OCI-LY3 (cell line): ENCODE measurements around the gene SYCN.

Experiments
- H2AFZ ChIP-seq: fragments of 200-600, 300-600 bp; shearing (Covaris generic); 2 replicates; pipeline ENCODE4 v1.6.0; 2014; ENCODE audit warnings: antibody characterized with exemption, low read depth, low read length
- H3K27ac ChIP-seq: fragments of 200-600, 300-600 bp; sonication (generic); 2 replicates; pipeline ENCODE4 v1.5.1; 2014; ENCODE audit warnings: mild to moderate bottlenecking, low read length, moderate library complexity, mixed read lengths
- H3K27me3 ChIP-seq: fragments of 200-600, 300-600 bp; sonication (generic); 2 replicates; pipeline ENCODE4 v1.6.1; 2014; ENCODE audit warnings: low read depth, low read length, mixed read lengths
- H3K36me3 ChIP-seq: fragments of 200-600, 300-600 bp; sonication (generic); replicated peaks from 2 replicates; pipeline ENCODE3; 2014; ENCODE audit warnings: low read depth, low read length, mixed read lengths
- H3K4me1 ChIP-seq: fragments of 300-600, 200-600 bp; sonication (generic); 2 replicates; pipeline ENCODE4 v1.6.1; 2014; ENCODE audit warnings: low read length, mixed read lengths
- H3K4me2 ChIP-seq: fragments of 200-600, 300-600 bp; sonication (generic); 2 replicates; pipeline ENCODE4 v1.6.1; 2014; ENCODE audit warnings: low read length, mixed read lengths
- H3K4me3 ChIP-seq: fragments of 300-600, 200-600 bp; sonication (generic); 2 replicates; pipeline ENCODE4 v1.5.1; 2014; ENCODE audit warnings: antibody characterized with exemption, mild to moderate bottlenecking, low read length, moderate library complexity
- H3K79me2 ChIP-seq: fragments of 300-600, 200-600 bp; shearing (Covaris generic); 2 replicates; pipeline ENCODE4 v1.6.1; 2014; ENCODE audit warnings: mild to moderate bottlenecking, low read length, mixed read lengths
- H3K9ac ChIP-seq: fragments of 300-600, 200-600 bp; shearing (Covaris generic); 2 replicates; pipeline ENCODE4 v1.6.0; 2014; ENCODE audit warnings: mild to moderate bottlenecking, low read length, moderate library complexity
- H3K9me3 ChIP-seq: fragments of 200-600, 300-600 bp; shearing (Covaris generic); 2 replicates; pipeline ENCODE4 v1.6.1; 2014; ENCODE audit warnings: low read length, mixed read lengths; ENCODE audit not compliant: insufficient read depth
- H4K20me1 ChIP-seq: fragments of 200-600, 300-600 bp; sonication (generic); 2 replicates; pipeline ENCODE4 v1.6.1; 2016; ENCODE audit warnings: low read length, mixed read lengths; ENCODE audit not compliant: insufficient read depth
- EZH2phosphoT487 ChIP-seq: fragments of 200-600 bp; shearing (Covaris generic); IDR thresholded peaks from 2 replicates; pipeline ENCODE4 v1.6.1; 2018; ENCODE audit warnings: antibody characterized with exemption, mixed run types, low read depth
- TF ChIP-seq, protein P1 (sequence below): fragments of 200-600, 300-600 bp; sonication (generic); IDR thresholded peaks from 2 replicates; pipeline ENCODE4 v1.5.1; 2014; ENCODE audit warnings: antibody characterized with exemption, low read length, low read depth

Gene SYCN

DNA sequence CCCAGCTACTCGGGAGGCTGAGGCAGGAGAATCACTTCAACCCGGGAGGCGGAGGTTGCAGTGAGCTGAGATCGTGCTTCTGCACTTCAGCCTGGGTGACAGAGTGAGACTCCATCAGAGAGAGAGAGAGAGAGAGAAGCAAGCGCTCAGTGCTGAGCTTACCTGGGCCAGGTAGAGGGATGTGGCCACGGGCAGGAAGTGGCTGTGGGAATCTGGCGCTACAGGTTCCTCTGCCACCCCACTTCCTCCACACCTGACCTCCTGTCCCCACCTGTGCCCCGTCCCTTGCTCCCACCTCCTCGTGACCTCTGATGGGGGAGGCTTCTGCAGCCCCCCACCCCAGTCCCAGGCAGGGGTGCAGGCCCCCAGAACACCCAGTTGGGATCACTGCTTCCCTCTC is 8.3 kb downstream of the SYCN start:
- TF ChIP-seq, protein P1, sequence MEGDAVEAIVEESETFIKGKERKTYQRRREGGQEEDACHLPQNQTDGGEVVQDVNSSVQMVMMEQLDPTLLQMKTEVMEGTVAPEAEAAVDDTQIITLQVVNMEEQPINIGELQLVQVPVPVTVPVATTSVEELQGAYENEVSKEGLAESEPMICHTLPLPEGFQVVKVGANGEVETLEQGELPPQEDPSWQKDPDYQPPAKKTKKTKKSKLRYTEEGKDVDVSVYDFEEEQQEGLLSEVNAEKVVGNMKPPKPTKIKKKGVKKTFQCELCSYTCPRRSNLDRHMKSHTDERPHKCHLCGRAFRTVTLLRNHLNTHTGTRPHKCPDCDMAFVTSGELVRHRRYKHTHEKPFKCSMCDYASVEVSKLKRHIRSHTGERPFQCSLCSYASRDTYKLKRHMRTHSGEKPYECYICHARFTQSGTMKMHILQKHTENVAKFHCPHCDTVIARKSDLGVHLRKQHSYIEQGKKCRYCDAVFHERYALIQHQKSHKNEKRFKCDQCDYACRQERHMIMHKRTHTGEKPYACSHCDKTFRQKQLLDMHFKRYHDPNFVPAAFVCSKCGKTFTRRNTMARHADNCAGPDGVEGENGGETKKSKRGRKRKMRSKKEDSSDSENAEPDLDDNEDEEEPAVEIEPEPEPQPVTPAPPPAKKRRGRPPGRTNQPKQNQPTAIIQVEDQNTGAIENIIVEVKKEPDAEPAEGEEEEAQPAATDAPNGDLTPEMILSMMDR = no peak
- no peak for TF ChIP-seq EZH2phosphoT487
- H3K4me3 ChIP-seq = no peak overlapping the region
- no peak overlapping the region for H3K4me2 ChIP-seq
- H3K79me2 ChIP-seq = no peaks in the 10 kb centered on the region
- H2AFZ ChIP-seq = no peak overlapping the region
- H3K27me3 ChIP-seq = peaks cover 7% of the 10 kb centered on the region
- no peak overlapping the region for H3K9ac ChIP-seq
- no peaks in the 10 kb centered on the region for H3K9me3 ChIP-seq
- H3K4me1 ChIP-seq = no peaks in the 10 kb centered on the region; the same call in 1 of the 2 replicates
- no peak overlapping the region for H3K27ac ChIP-seq
- H4K20me1 ChIP-seq = no peaks in the 10 kb centered on the region
- no peaks in the 10 kb centered on the region for H3K36me3 ChIP-seq

DNA sequence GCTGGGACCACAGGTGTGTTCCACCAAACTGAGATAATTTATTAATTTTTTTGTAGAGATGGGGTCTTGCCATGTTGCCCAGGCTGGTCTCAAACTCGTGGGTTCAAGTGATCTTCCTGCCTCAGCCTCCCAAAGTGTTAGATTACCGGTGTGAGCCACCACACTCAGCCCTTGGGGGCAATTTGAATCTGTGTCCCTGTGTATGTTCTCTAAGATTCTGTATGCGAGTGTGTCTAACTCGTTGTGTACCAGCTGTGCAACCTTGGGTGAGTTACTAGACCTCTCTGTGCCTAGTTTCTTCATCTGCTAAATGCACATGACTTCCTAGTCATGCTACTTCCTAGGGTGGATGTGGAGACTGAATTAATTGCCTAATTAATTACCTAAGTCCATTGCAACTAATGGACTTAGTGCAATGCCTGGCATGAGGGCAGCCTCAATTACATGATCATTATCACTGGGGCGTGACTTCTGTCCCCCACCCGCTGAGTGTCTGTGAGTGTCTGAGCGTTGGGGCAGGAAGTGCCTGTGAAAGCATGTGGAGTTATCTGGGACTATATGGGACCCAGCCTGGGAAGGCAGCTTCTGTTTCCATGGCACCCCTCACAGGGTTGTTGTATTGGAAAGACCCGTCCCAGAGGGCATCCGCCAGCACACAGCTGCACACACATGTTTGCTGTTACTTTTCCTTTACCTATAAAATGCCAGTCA is 9.1 kb downstream of the SYCN start:
- Histone ChIP-seq H2AFZ (no peak overlapping the region; the same call in 1 of the 2 replicates), H3K79me2 (no peaks in the 10 kb centered on the region), H3K9me3 (no peaks in the 10 kb centered on the region), H3K4me2 (no peak overlapping the region), H3K4me3 (no peak overlapping the region), H4K20me1 (no peaks in the 10 kb centered on the region), H3K27ac (no peak overlapping the region), H3K4me1 (no peaks in the 10 kb centered on the region; the same call in 1 of the 2 replicates), H3K9ac (no peak overlapping the region), H3K27me3 (peaks cover 7% of the 10 kb centered on the region), H3K36me3 (no peaks in the 10 kb centered on the region)
- TF ChIP-seq EZH2phosphoT487 = no peak
- TF ChIP-seq, protein P1 = no peak

GRCh38 chr19:39193803-39194202 is 10.3 kb downstream of the SYCN start:
- Histone ChIP-seq H3K36me3 (no peaks in the 10 kb centered on the region), H2AFZ (no peak overlapping the region)

DNA sequence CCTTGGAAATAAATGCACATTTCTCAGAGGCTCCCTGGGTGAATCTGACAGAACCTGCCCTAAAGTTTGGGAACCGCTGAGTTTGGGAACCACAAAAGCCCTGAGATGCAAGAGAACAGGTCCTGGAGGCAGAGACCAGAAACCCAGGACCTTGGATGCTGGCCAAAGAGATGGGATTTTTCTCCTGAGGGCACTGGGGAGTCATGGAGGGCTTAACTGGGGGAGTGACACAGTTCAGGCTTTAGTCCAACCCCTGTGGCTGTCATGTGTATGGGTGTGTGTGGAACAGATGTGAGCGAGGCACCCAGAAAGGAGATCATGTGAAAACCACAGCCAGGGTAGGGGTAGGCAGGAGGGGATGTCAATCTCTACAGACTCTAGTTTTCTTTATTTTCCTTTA is 11.2 kb downstream of the SYCN start:
- Histone ChIP-seq H3K4me3 (no peak overlapping the region), H3K27ac (no peak overlapping the region), H3K9me3 (no peaks in the 10 kb centered on the region), H3K4me1 (no peaks in the 10 kb centered on the region; the same call in 1 of the 2 replicates), H3K27me3 (peaks cover 7% of the 10 kb centered on the region), H3K36me3 (no peaks in the 10 kb centered on the region), H2AFZ (no peak overlapping the region), H4K20me1 (no peaks in the 10 kb centered on the region), H3K9ac (no peak overlapping the region), H3K4me2 (no peak overlapping the region), H3K79me2 (no peaks in the 10 kb centered on the region)
- TF ChIP-seq EZH2phosphoT487 = no peak

More at GRCh38 chr19:39193803-39194202, 10.3 kb downstream of the SYCN start:
- H3K4me3 ChIP-seq = no peak overlapping the region
- no peak overlapping the region for H3K9ac ChIP-seq
- H4K20me1 ChIP-seq = no peaks in the 10 kb centered on the region
- H3K27me3 ChIP-seq = peaks cover 7% of the 10 kb centered on the region
- H3K4me1 ChIP-seq = no peaks in the 10 kb centered on the region; the same call in 1 of the 2 replicates
- H3K4me2 ChIP-seq = no peak overlapping the region
- H3K27ac ChIP-seq = no peak overlapping the region
- H3K79me2 ChIP-seq = no peaks in the 10 kb centered on the region
- H3K9me3 ChIP-seq = no peaks in the 10 kb centered on the region
- no peak for TF ChIP-seq EZH2phosphoT487
- TF ChIP-seq, protein P1 = no peak
